ENCODE data around the gene IRX1.

The IRX1 gene

GRCh38 chr5:3650320-3650719 is 54.7 kb downstream of the IRX1 start:
- no peak for DNase-seq

GRCh38 chr5:3650868-3651267 is 55.2 kb downstream of the IRX1 start:
- no peak for DNase-seq
